Progenitor cell of endocrine pancreas (in vitro differentiated cells): ENCODE data around the gene MOCS2. TPM values are rescaled to one million over a fixed set of nuclear protein-coding genes. Genes with fewer than 3 reads are reported as not detected.

ENCODE experiments used
- DNase-seq: peaks from one replicate; pipeline ENCODE4 v3.0.0; 2021; ENCODE audit warnings: low spot score; ENCODE audit not compliant: unreplicated experiment
- H3K27ac Mint-ChIP-seq: 2 replicates; pipeline ENCODE4 v1.8.0; 2021; ENCODE audit warnings: mild to moderate bottlenecking, moderate library complexity, mixed read lengths
- H3K27me3 Mint-ChIP-seq: 2 replicates; pipeline ENCODE4 v1.8.0; 2021; ENCODE audit warnings: mixed read lengths
- H3K36me3 Mint-ChIP-seq: 2 replicates; pipeline ENCODE4 v1.8.0; 2022; ENCODE audit warnings: mixed read lengths; ENCODE audit not compliant: insufficient read depth
- H3K4me1 Mint-ChIP-seq: 2 replicates; pipeline ENCODE4 v1.8.0; 2021; ENCODE audit warnings: low read depth, mixed read lengths
- H3K4me3 Mint-ChIP-seq: 2 replicates; pipeline ENCODE4 v1.8.0; 2021; ENCODE audit warnings: low read depth, mild to moderate bottlenecking, moderate library complexity, mixed read lengths
- H3K9me3 Mint-ChIP-seq: 2 replicates; pipeline ENCODE4 v1.8.0; 2021; ENCODE audit warnings: low read depth, mixed read lengths
- total RNA-seq: library from RNA; stranded (reverse); gene quantifications from 2 replicates; pipeline ENCODE4 v1.2.1, GENCODE V29; 2021
- TF ChIP-seq, protein P1 (sequence below): fragments of 200-600 bp; sonication (generic); IDR thresholded peaks from one replicate; pipeline ENCODE4 v1.5.0; 2021; ENCODE audit warnings: antibody characterized with exemption, mild to moderate bottlenecking; ENCODE audit not compliant: unreplicated experiment

MOCS2 gene
- total RNA-seq, 1 donor from 2014 or later = 26.2 TPM

DNA sequence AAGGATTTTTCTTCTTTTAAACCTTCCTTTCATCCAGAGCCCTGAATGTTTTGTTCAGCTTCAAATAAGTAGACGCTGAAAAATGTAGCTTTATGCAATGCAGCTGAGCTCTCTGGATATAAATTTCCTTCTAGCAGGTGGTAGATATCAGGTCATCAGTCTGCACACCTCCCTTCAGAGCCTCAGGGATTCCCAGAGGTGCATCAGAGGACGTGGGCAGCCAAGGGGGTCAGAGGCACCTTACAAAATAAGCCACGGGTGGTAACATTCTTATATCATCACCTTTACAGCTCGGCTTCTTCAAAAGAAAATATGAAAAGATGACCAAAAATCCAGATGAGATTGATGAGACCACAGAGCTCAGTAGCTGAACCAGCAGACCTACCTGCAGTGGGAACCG lies 19.3 kb downstream of the MOCS2 start:
- no peaks in the 10 kb centered on the region for H3K4me1 Mint-ChIP-seq
- TF ChIP-seq, protein P1, sequence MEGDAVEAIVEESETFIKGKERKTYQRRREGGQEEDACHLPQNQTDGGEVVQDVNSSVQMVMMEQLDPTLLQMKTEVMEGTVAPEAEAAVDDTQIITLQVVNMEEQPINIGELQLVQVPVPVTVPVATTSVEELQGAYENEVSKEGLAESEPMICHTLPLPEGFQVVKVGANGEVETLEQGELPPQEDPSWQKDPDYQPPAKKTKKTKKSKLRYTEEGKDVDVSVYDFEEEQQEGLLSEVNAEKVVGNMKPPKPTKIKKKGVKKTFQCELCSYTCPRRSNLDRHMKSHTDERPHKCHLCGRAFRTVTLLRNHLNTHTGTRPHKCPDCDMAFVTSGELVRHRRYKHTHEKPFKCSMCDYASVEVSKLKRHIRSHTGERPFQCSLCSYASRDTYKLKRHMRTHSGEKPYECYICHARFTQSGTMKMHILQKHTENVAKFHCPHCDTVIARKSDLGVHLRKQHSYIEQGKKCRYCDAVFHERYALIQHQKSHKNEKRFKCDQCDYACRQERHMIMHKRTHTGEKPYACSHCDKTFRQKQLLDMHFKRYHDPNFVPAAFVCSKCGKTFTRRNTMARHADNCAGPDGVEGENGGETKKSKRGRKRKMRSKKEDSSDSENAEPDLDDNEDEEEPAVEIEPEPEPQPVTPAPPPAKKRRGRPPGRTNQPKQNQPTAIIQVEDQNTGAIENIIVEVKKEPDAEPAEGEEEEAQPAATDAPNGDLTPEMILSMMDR = no peak
- H3K27me3 Mint-ChIP-seq = no peaks in the 10 kb centered on the region
- H3K36me3 Mint-ChIP-seq = no peaks in the 10 kb centered on the region
- no peak for DNase-seq
- no peak overlapping the region for H3K4me3 Mint-ChIP-seq
- no peak overlapping the region for H3K27ac Mint-ChIP-seq
- no peaks in the 10 kb centered on the region for H3K9me3 Mint-ChIP-seq

GRCh38 chr5:53089481-53089991 lies 20.0 kb downstream of the MOCS2 start:
- TF ChIP-seq, protein P1 = no peak
- no peak overlapping the region for H3K27ac Mint-ChIP-seq
- no peak overlapping the region for H3K4me3 Mint-ChIP-seq
- H3K36me3 Mint-ChIP-seq = no peaks in the 10 kb centered on the region
- no peak for DNase-seq
- H3K4me1 Mint-ChIP-seq = no peaks in the 10 kb centered on the region
- H3K9me3 Mint-ChIP-seq = no peaks in the 10 kb centered on the region
- no peaks in the 10 kb centered on the region for H3K27me3 Mint-ChIP-seq

DNA sequence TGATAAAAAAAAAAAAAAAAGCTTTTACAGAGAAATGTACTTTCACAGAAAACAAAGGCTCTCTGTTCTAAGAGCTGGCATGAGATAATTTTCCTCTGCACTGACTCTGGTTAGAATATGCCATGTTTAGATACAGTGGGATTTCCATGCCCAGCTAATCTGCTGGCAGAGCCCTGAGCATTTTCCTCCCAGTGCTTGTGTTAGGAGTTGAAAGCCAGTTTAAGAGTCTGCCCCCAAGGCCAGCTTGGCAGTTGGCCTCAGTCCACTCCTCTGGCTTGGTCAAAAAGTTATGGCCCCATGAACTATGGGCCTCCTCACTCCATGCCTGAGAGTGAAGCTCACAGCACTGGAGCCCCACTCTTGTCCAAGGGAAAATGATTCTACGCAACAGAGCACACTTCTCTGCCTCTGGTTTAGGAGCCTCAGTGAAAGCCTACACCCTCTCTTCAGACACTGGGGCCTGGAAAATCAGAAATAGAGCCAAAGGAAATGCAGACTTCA lies 21.9 kb downstream of the MOCS2 start:
- Mint-ChIP-seq H3K36me3 (no peaks in the 10 kb centered on the region), H3K4me1 (no peaks in the 10 kb centered on the region), H3K4me3 (no peak overlapping the region), H3K27ac (no peak overlapping the region), H3K27me3 (no peaks in the 10 kb centered on the region), H3K9me3 (no peaks in the 10 kb centered on the region)
- no peak for DNase-seq
- TF ChIP-seq, protein P1 = no peak

GRCh38 chr5:53087171-53087570 lies 22.4 kb downstream of the MOCS2 start:
- no peaks in the 10 kb centered on the region for H3K27me3 Mint-ChIP-seq
- H3K9me3 Mint-ChIP-seq = no peaks in the 10 kb centered on the region
- no peaks in the 10 kb centered on the region for H3K4me1 Mint-ChIP-seq
- no peak overlapping the region for H3K4me3 Mint-ChIP-seq
- H3K27ac Mint-ChIP-seq = no peak overlapping the region
- no peaks in the 10 kb centered on the region for H3K36me3 Mint-ChIP-seq
- DNase-seq = no peak
- TF ChIP-seq, protein P1 = no peak

- TF ChIP-seq, protein P1 = no peak
- Mint-ChIP-seq H3K27ac (no peak overlapping the region), H3K27me3 (no peaks in the 10 kb centered on the region)
These were observed 24.9 kb downstream of the MOCS2 start for GRCh38 chr5:53084546-53085255.

More at GRCh38 chr5:53084546-53085255, 24.9 kb downstream of the MOCS2 start:
- no peak overlapping the region for H3K4me3 Mint-ChIP-seq
- H3K9me3 Mint-ChIP-seq = no peaks in the 10 kb centered on the region
- no peak for DNase-seq
- no peaks in the 10 kb centered on the region for H3K4me1 Mint-ChIP-seq
- H3K36me3 Mint-ChIP-seq = no peaks in the 10 kb centered on the region
